CD8-positive, alpha-beta memory T cell (primary cell): ENCODE data around the gene EMP3. TPM values are rescaled to one million over a fixed set of nuclear protein-coding genes. Genes with fewer than 3 reads are reported as not detected.

Experiments
- CTCF ChIA-PET: fragments of 350-600 bp; sonication (Branson Sonifier 250); formaldehyde crosslinking; loops from one replicate; lab custom pipeline; 2021; ENCODE audit warnings: antibody characterized with exemption; lab: Charles Lee
- POLR2A ChIA-PET: fragments of 350-600 bp; sonication (Branson Sonifier 250); formaldehyde crosslinking; loops from one replicate; lab custom pipeline; 2021; ENCODE audit warnings: antibody characterized with exemption; lab: Charles Lee
- DNase-seq, 5 donors: peaks; one replicate each; pipeline versions ENCODE4 v3.0.0 to v3.0.0-alpha.2; 2020 to 2022; ENCODE audit warnings: mixed read lengths in 1 of 5
- H3K27ac ChIP-seq: one replicate; pipeline ENCODE4 v1.7.0; 2013; ENCODE audit warnings: low read depth, mild to moderate bottlenecking, low read length, moderate library complexity
- H3K27me3 ChIP-seq: 2 replicates; pipeline ENCODE4 v1.7.0; 2013; ENCODE audit warnings: low read length, mild to moderate bottlenecking; ENCODE audit not compliant: insufficient read depth, poor library complexity, severe bottlenecking
- H3K36me3 ChIP-seq: 2 replicates; pipeline ENCODE4 v1.7.0; 2013; ENCODE audit warnings: mild to moderate bottlenecking, low read length, moderate library complexity; ENCODE audit not compliant: insufficient read depth
- H3K4me1 ChIP-seq: 2 replicates; pipeline ENCODE4 v1.7.0; 2013; ENCODE audit warnings: mild to moderate bottlenecking, low read length, moderate library complexity; ENCODE audit not compliant: insufficient read depth
- H3K4me3 ChIP-seq: 2 replicates; pipeline ENCODE4 v1.7.0; 2013; ENCODE audit warnings: mild to moderate bottlenecking, low read length
- H3K9me3 ChIP-seq: 2 replicates; pipeline ENCODE4 v1.7.0; 2013; ENCODE audit warnings: mild to moderate bottlenecking, low read length
- H3K27ac Mint-ChIP-seq, 8 donors: one replicate each; pipeline ENCODE4 v1.8.0; 2020 to 2021; ENCODE audit warnings: mixed read lengths in 8 of 8, mild to moderate bottlenecking in 6 of 8, inconsistent platforms in 3 of 8, moderate library complexity in 3 of 8
- H3K27me3 Mint-ChIP-seq, 2 donors: one replicate each; pipeline ENCODE4 v1.8.0; 2020 to 2021; ENCODE audit warnings: mixed read lengths in 2 of 2, mild to moderate bottlenecking in 1 of 2, moderate library complexity in 1 of 2
- H3K36me3 Mint-ChIP-seq, 3 donors: one replicate each; pipeline ENCODE4 v1.8.0; 2020 to 2021; ENCODE audit warnings: mixed read lengths in 3 of 3, inconsistent platforms in 1 of 3, mild to moderate bottlenecking in 1 of 3
- H3K4me1 Mint-ChIP-seq, 3 donors: one replicate each; pipeline ENCODE4 v1.8.0; 2020 to 2021; ENCODE audit warnings: mixed read lengths in 3 of 3, inconsistent platforms in 1 of 3, mild to moderate bottlenecking in 1 of 3
- H3K4me3 Mint-ChIP-seq, 7 donors: one replicate each; pipeline ENCODE4 v1.8.0; 2020 to 2021; ENCODE audit warnings: mixed read lengths in 7 of 7, mild to moderate bottlenecking in 6 of 7, moderate library complexity in 4 of 7, inconsistent platforms in 2 of 7
- H3K9me3 Mint-ChIP-seq, 5 donors: one replicate each; pipeline ENCODE4 v1.8.0; 2020 to 2022; ENCODE audit warnings: mixed read lengths in 5 of 5, mild to moderate bottlenecking in 3 of 5, moderate library complexity in 2 of 5, inconsistent platforms in 1 of 5
- polyA plus RNA-seq: library from polyadenylated mRNA; unstranded; fragments of 300-500 nt; fragmentation: Illumina TruSeq; gene quantifications from one replicate; pipeline ENCODE4 v1.2.3, GENCODE V29; 2021
- total RNA-seq, 2 experiments: library from RNA; stranded (reverse); gene quantifications; one replicate each; pipeline ENCODE4 v1.2.3, GENCODE V29; 2021

EMP3 gene
- total and polyA plus RNA-seq, 3 experiments from 2014 or later: 273 to 1,041 (median 278) TPM

DNA sequence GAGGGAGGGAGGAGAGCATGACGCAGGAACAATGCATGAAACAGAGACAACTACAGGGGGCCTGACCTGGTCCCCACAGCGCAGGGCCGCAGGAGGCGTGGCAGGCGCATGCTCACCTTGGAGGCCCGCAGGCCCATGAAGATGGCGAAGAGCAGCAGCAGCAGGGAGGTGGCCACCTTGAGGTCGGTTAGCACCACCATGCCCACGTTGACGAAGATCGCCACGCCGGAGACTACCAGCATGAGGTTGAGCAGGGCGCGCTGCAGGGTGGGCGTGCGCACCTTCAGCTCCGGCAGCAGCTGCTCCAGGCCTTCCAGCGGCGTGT is 17.0 kb downstream of the EMP3 start:
- Histone ChIP-seq H3K36me3 (no peaks in the 10 kb centered on the region), H3K9me3 (no peaks in the 10 kb centered on the region), H3K4me3 (no peak overlapping the region), H3K27me3 (no peaks in the 10 kb centered on the region), H3K27ac (no peak overlapping the region), H3K4me1 (no peaks in the 10 kb centered on the region)
- Mint-ChIP-seq H3K4me3 (no peak overlapping the region), H3K4me1 (no peaks in the 10 kb centered on the region), H3K27me3 (no peaks in the 10 kb centered on the region), H3K27ac (no peak overlapping the region), H3K9me3 (no peaks in the 10 kb centered on the region), H3K36me3 (peaks cover 0 to 25% (median 4%) of the 10 kb centered on the region in 3 donors)
- ChIA-PET POLR2A (no interaction called here), CTCF (no interaction called here)
- DNase-seq: no peak

DNA sequence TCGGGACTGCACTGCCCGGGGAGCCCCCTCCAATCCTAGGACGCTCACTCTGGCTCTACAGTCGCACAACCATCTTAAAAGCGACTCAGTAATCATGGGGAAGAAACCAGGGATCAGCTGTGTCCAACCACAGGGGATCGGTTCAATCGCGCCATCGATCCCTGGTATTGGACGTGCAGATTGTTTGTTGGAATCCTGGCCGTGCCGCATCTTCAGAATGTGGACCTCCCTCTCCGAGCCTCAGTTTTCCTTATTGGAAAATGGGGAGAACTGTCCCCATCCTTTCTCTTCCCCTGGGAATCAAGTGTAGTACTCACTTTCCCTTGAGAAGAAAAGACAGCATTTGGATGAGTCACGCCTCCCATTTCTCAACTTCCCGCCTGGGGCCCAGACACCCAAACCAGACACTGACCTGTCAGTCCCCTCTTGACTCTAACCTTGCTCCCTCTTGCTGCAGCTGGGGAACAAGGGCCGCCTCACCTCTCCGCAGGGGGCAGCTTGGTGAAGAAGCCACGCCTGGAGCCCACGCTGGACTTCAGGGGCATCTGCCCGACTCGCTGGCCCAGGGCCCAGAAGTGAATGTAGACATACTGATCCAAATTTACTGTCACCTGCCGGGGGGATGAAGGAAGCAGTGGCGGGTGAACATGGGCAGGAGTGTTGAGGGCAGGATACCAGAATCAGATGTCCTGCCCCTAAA is 17.6 kb downstream of the EMP3 start:
- H3K27me3 Mint-ChIP-seq: no peaks in the 10 kb centered on the region
- H3K27ac Mint-ChIP-seq: no peak overlapping the region
- CTCF ChIA-PET: no interaction called here
- POLR2A ChIA-PET: no interaction called here
- H3K4me1 Mint-ChIP-seq: no peaks in the 10 kb centered on the region
- Histone ChIP-seq H3K27ac (no peak overlapping the region), H3K27me3 (no peaks in the 10 kb centered on the region), H3K4me3 (no peak overlapping the region), H3K9me3 (no peaks in the 10 kb centered on the region), H3K4me1 (no peaks in the 10 kb centered on the region), H3K36me3 (no peaks in the 10 kb centered on the region)
- DNase-seq: no peak
- H3K4me3 Mint-ChIP-seq: peak overlapping the region in 1 of 7 donors; percentile 27
- peaks cover 0 to 25% (median 4%) of the 10 kb centered on the region in 3 donors for H3K36me3 Mint-ChIP-seq
- no peaks in the 10 kb centered on the region for H3K9me3 Mint-ChIP-seq

DNA sequence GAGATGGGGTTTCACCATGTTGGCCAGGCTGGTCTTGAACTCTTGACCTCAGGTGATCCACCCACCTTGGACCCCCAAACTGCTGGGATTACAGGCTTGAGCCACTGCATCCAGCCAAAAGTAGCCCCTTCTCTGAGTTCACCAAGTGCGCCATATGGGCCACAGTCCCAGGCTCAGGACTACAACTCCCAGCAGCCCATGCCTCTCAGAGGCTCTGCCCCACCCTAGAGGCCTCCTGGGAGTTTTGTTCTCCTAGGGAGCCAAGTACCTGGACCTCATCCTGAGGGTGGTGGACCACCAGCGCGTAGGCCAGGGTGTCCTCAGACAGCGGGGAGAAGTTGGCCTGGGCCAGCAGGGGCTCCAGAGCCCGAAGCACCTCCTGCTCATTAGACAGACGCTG is 19.5 kb downstream of the EMP3 start:
- Histone ChIP-seq H3K4me3 (no peak overlapping the region), H3K27ac (no peak overlapping the region), H3K36me3 (no peaks in the 10 kb centered on the region), H3K9me3 (no peaks in the 10 kb centered on the region), H3K27me3 (no peaks in the 10 kb centered on the region), H3K4me1 (no peaks in the 10 kb centered on the region)
- ChIA-PET POLR2A (no interaction called here), CTCF (no interaction called here)
- DNase-seq: no peak
- H3K4me1 Mint-ChIP-seq: peaks cover 0 to 3% (median 0%) of the 10 kb centered on the region in 3 donors
- peaks cover 0 to 26% (median 7%) of the 10 kb centered on the region in 3 donors for H3K36me3 Mint-ChIP-seq
- no peak overlapping the region for H3K27ac Mint-ChIP-seq
- no peak overlapping the region for H3K4me3 Mint-ChIP-seq
- no peaks in the 10 kb centered on the region for H3K9me3 Mint-ChIP-seq
- H3K27me3 Mint-ChIP-seq: no peaks in the 10 kb centered on the region

DNA sequence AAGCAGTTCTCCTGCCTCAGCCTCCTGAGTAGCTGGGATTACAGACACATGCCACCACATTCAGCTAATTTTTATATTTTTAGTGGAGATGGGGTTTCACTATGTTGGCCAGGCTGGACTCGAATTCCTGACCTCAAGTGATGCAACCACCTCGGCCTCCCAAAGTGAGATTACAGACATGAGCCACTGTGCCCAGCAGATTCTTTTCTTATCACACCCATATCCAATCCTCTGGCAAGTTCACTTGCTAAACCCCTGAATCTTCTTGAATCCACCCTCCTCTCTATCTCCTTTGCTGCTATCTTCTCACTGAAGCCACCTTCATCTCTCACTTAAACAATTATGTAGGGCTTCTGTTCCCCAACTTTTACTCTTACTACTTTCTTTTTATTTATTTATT is 20.8 kb downstream of the EMP3 start:
- no peaks in the 10 kb centered on the region for H3K4me1 ChIP-seq
- CTCF ChIA-PET: interaction anchor here (1.4 kb wide), 1 partner anchor 12 kb away, joined by 6 read pairs; no protein-coding TSS in a partner anchor
- POLR2A ChIA-PET: no interaction called here
- H3K27me3 ChIP-seq: no peaks in the 10 kb centered on the region
- Mint-ChIP-seq H3K4me1 (peaks cover 0 to 3% (median 2%) of the 10 kb centered on the region in 3 donors), H3K9me3 (no peaks in the 10 kb centered on the region), H3K36me3 (peaks cover 0 to 24% (median 7%) of the 10 kb centered on the region in 3 donors), H3K27ac (peak overlapping the region in 1 of 8 donors; percentile 1), H3K4me3 (no peak overlapping the region), H3K27me3 (no peaks in the 10 kb centered on the region)
- no peak for DNase-seq
- no peaks in the 10 kb centered on the region for H3K36me3 ChIP-seq
- no peaks in the 10 kb centered on the region for H3K9me3 ChIP-seq
- no peak overlapping the region for H3K4me3 ChIP-seq
- no peak overlapping the region for H3K27ac ChIP-seq

DNA sequence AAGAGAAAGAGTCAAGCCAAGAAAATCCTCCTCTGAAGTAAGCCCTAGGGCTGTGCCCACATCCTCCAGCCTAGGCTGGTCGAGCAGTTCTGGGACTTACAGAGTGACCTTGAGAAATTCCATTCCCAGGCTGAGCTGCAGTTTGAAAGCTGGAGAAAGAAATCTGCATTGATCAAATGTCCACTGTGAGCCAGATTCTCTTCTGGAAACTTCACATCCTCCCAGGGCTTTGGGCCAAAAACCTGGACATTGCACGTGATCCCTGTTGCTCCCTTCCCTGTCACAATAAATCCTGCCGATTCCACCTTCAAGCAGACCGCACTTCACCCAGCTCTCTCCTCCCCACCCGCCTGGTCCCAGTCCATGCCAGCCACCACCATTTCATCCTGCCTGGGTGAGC is 22.7 kb downstream of the EMP3 start:
- H3K4me3 ChIP-seq: no peak overlapping the region
- ChIA-PET POLR2A (no interaction called here), CTCF (interaction anchor here (0.9 to 1.6 kb wide), 2 partner anchors 14 to 144 kb away, joined by 3 to 4 read pairs; no protein-coding TSS in a partner anchor)
- Mint-ChIP-seq H3K4me1 (peaks cover 0 to 3% (median 3%) of the 10 kb centered on the region in 3 donors), H3K4me3 (no peak overlapping the region), H3K27ac (no peak overlapping the region), H3K36me3 (peaks cover 0 to 15% (median 7%) of the 10 kb centered on the region in 3 donors), H3K27me3 (no peaks in the 10 kb centered on the region), H3K9me3 (no peaks in the 10 kb centered on the region)
- no peaks in the 10 kb centered on the region for H3K4me1 ChIP-seq
- H3K36me3 ChIP-seq: no peaks in the 10 kb centered on the region
- H3K27me3 ChIP-seq: no peaks in the 10 kb centered on the region
- no peaks in the 10 kb centered on the region for H3K9me3 ChIP-seq
- no peak for DNase-seq
- H3K27ac ChIP-seq: no peak overlapping the region

DNA sequence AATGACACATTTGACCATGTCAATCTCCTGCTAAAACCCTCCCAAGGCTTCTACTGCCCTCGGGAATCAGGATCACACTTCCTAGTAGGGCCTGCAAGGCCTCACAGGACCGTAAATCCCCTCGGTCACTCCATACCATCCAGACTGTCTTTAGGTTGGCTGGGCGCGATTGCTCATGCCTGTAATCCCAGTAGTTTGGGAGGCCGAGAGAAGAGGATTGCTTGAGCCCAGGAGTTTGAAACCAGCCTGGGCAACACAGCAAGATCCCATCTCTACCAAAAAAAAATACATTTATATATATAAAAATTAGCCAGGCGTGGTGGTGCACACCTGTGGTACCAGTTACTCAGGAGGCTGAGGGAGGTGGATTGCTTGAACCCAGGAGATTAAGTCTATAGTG is 23.4 kb downstream of the EMP3 start:
- H3K27ac ChIP-seq: no peak overlapping the region
- H3K27me3 Mint-ChIP-seq: no peaks in the 10 kb centered on the region
- H3K9me3 Mint-ChIP-seq: no peaks in the 10 kb centered on the region
- no peak overlapping the region for H3K4me3 ChIP-seq
- peaks cover 0 to 3% (median 3%) of the 10 kb centered on the region in 3 donors for H3K4me1 Mint-ChIP-seq
- POLR2A ChIA-PET: interaction anchor here (0.7 kb wide), 1 partner anchor 36 kb away, joined by 3 read pairs; no protein-coding TSS in a partner anchor
- H3K36me3 Mint-ChIP-seq: peaks cover 0 to 12% (median 7%) of the 10 kb centered on the region in 3 donors
- H3K4me1 ChIP-seq: no peaks in the 10 kb centered on the region
- CTCF ChIA-PET: interaction anchor here (1.6 kb wide), 1 partner anchor 145 kb away, joined by 4 read pairs; no protein-coding TSS in a partner anchor
- H3K36me3 ChIP-seq: no peaks in the 10 kb centered on the region
- no peaks in the 10 kb centered on the region for H3K27me3 ChIP-seq
- H3K27ac Mint-ChIP-seq: no peak overlapping the region
- H3K4me3 Mint-ChIP-seq: no peak overlapping the region
- no peaks in the 10 kb centered on the region for H3K9me3 ChIP-seq
- DNase-seq: no peak

DNA sequence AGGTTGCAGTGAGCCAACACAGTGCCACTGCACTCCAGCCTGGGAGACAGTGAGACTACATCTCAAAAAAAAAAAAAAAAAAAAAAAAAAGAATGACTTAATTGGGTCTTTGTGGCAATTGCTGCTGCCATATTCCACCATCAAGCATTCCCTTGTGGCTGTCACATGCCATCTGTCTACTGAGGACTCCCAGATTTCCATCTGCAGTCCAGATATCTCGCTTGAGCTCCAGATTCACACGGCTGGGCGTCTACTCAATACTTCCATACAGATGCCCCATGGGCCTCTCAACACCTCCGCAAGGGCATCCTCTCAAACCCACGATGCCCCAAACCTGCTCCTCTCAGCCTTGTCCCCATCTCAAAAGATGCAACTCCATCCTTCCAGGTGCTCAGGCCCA is 25.5 kb downstream of the EMP3 start:
- Histone ChIP-seq H3K27ac (no peak overlapping the region), H3K4me3 (no peak overlapping the region), H3K9me3 (no peaks in the 10 kb centered on the region), H3K36me3 (no peaks in the 10 kb centered on the region), H3K27me3 (no peaks in the 10 kb centered on the region), H3K4me1 (no peaks in the 10 kb centered on the region)
- H3K27ac Mint-ChIP-seq: peak overlapping the region in 1 of 8 donors; percentile 23
- DNase-seq: no peak
- ChIA-PET CTCF (interaction anchor here (0.6 to 1.3 kb wide), 4 partner anchors 17 to 150 kb away, joined by 3 to 8 read pairs (median 4); partner anchors contain the start of gene KDELR1), POLR2A (no interaction called here)
- no peak overlapping the region for H3K4me3 Mint-ChIP-seq
- peaks cover 0 to 3% (median 3%) of the 10 kb centered on the region in 3 donors for H3K4me1 Mint-ChIP-seq
- H3K36me3 Mint-ChIP-seq: peaks cover 0 to 10% (median 7%) of the 10 kb centered on the region in 3 donors
- H3K27me3 Mint-ChIP-seq: no peaks in the 10 kb centered on the region
- no peaks in the 10 kb centered on the region for H3K9me3 Mint-ChIP-seq

DNA sequence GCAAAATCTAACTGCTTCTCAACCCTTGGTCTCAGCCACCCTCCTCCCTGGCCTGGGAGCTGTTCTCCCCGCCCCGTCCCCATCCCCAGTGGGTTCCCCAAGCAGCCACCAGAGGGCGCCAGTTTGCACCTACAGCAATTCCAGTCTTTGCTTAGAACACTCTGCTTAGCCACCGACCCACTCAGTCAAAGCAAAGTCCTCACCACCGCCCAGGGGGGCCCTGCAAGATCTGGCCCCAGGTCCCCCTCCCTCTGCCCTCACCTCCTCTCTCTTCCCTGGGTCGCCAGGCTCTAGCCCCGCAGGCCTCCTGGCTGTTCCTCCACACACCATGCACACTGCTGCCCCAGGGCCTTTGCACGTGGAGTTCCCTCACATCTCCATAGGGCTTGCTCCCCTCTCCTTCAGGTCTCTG is 26.0 kb downstream of the EMP3 start:
- POLR2A ChIA-PET: no interaction called here
- no peak overlapping the region for H3K4me3 ChIP-seq
- Mint-ChIP-seq H3K27ac (peak overlapping the region in 3 of 8 donors; percentile 23 to 85 (median 65)), H3K4me3 (no peak overlapping the region), H3K27me3 (no peaks in the 10 kb centered on the region), H3K4me1 (peaks cover 0 to 3% (median 3%) of the 10 kb centered on the region in 3 donors), H3K9me3 (no peaks in the 10 kb centered on the region), H3K36me3 (peaks cover 0 to 10% (median 6%) of the 10 kb centered on the region in 3 donors)
- H3K9me3 ChIP-seq: no peaks in the 10 kb centered on the region
- no peaks in the 10 kb centered on the region for H3K27me3 ChIP-seq
- peak; percentile 58 to 82 (median 67) for DNase-seq
- H3K4me1 ChIP-seq: no peaks in the 10 kb centered on the region
- CTCF ChIA-PET: interaction anchor here (0.6 to 1.3 kb wide), 3 partner anchors 17 to 149 kb away, joined by 3 to 8 read pairs (median 3); partner anchors contain the start of gene KDELR1
- H3K36me3 ChIP-seq: no peaks in the 10 kb centered on the region
- H3K27ac ChIP-seq: no peak overlapping the region
